Measurements from ENCODE around the gene NNT. TPM values are rescaled to one million over a fixed set of nuclear protein-coding genes. Genes with fewer than 3 reads are reported as not detected.
A peak's percentile ranks its signal among the peaks of the same experiment; 100 is the strongest.

The NNT gene
- total and polyA plus RNA-seq, 2 of the 13 experiments (the other 11 are each of a cell fraction or from before 2014, with no cell fraction given) = 21.1 to 58.0 TPM

GRCh38 chr5:43601454-43602260 is 1.3 kb upstream of the NNT start (continued):
- no peak for TF ChIP-seq GABPA (IDR thresholded peaks at IDR 0.05; ENCODE audit: low read depth, low read length)
- TF ChIP-seq GABPA (CRISPR knock-in tag; IDR thresholded peaks at IDR 0.05; ENCODE audit: low read depth) = peak; percentile 55
- TF ChIP-seq HDAC6 (IDR thresholded peaks at IDR 0.05; ENCODE audit: low read depth, low read length) = no peak
- TF ChIP-seq SIN3A (IDR thresholded peaks at IDR 0.05; ENCODE audit: borderline replicate concordance, low read depth, low read length) = no peak
- peak; percentile 20; the same call in 1 of the 2 replicates for TF ChIP-seq ELF1 (CRISPR knock-in tag; IDR thresholded peaks at IDR 0.05)
- TF ChIP-seq ZFYVE20 (CRISPR knock-in tag; IDR thresholded peaks at IDR 0.05; ENCODE audit: borderline replicate concordance, low read depth) = no peak
- TF ChIP-seq PLRG1 (conservative IDR thresholded peaks at IDR 0.05) = no peak
- no peak for TF ChIP-seq NCOA1 (CRISPR knock-in tag; IDR thresholded peaks at IDR 0.05)
- no peak for TF ChIP-seq ZNF382 (CRISPR knock-in tag; IDR thresholded peaks at IDR 0.05; ENCODE audit: borderline replicate concordance)
- no peak for TF ChIP-seq ZNF331 (CRISPR knock-in tag; IDR thresholded peaks at IDR 0.05)
- TF ChIP-seq NFRKB (IDR thresholded peaks at IDR 0.05) = no peak
- TF ChIP-seq ZNF383 (CRISPR knock-in tag; IDR thresholded peaks at IDR 0.05; ENCODE audit: borderline replicate concordance) = no peak
- no peak for TF ChIP-seq CENPX (CRISPR knock-in tag; IDR thresholded peaks at IDR 0.05)
- 0 out of 2 replicates have a peak, but pooled peaks have one; percentile 31 for TF ChIP-seq ESRRA (CRISPR knock-in tag; IDR thresholded peaks at IDR 0.05; ENCODE audit: low read depth)
- 0 out of 2 replicates have a peak, but pooled peaks have one; percentile 16 for TF ChIP-seq GZF1 (CRISPR knock-in tag; IDR thresholded peaks at IDR 0.05)
- no peak for TF ChIP-seq ZNF256 (CRISPR knock-in tag; conservative IDR thresholded peaks at IDR 0.05)
- no peak for TF ChIP-seq NR2F1 (CRISPR knock-in tag; IDR thresholded peaks at IDR 0.05)
- TF ChIP-seq SAP130 (CRISPR knock-in tag; IDR thresholded peaks at IDR 0.05; ENCODE audit: low read depth) = no peak; the same call in 1 of the 2 replicates
- no peak for TF ChIP-seq ZNF776 (CRISPR knock-in tag; IDR thresholded peaks at IDR 0.05)
- no peak for TF ChIP-seq AKAP8 (CRISPR knock-in tag; IDR thresholded peaks at IDR 0.05)
- no peak for TF ChIP-seq ZNF709 (CRISPR knock-in tag; IDR thresholded peaks at IDR 0.05)
- TF ChIP-seq ZNF160 (CRISPR knock-in tag; IDR thresholded peaks at IDR 0.05) = no peak
- no peak for TF ChIP-seq MEF2D (CRISPR knock-in tag; IDR thresholded peaks at IDR 0.05)
- TF ChIP-seq CC2D1A (CRISPR knock-in tag; IDR thresholded peaks at IDR 0.05) = no peak
- no peak for TF ChIP-seq MBNL3 (CRISPR knock-in tag; conservative IDR thresholded peaks at IDR 0.05)

All from HepG2 (cell line).